Mesendoderm (in vitro differentiated cells): ENCODE measurements around the gene ANK3. TPM values are rescaled to one million over a fixed set of nuclear protein-coding genes. Genes with fewer than 3 reads are reported as not detected.

ENCODE experiments used
- small RNA-seq: library from polyadenylated mRNA; stranded (forward); fragments of <200 nt; extraction: miRNeasy Mini kit (QIAGEN cat#:217004); gene quantifications from one replicate; pipeline ENCODE3, GENCODE V24; 2013; ENCODE audit not compliant: insufficient read depth

The ANK3 gene

Small RNA genes lying within 50 kb of the gene (small RNA-seq; reads per million reads assigned to genes)
- not detected for gene RF00019
